ENCODE data around the gene NACC2. TPM values are rescaled to one million over a fixed set of nuclear protein-coding genes. Genes with fewer than 3 reads are reported as not detected.

Gene NACC2
- total and polyA plus RNA-seq, 9 of the 15 experiments (the other 6 are each of a cell fraction or from before 2014, with no cell fraction given), result 0.70 to 25.1 (median 5.6) TPM

DNA sequence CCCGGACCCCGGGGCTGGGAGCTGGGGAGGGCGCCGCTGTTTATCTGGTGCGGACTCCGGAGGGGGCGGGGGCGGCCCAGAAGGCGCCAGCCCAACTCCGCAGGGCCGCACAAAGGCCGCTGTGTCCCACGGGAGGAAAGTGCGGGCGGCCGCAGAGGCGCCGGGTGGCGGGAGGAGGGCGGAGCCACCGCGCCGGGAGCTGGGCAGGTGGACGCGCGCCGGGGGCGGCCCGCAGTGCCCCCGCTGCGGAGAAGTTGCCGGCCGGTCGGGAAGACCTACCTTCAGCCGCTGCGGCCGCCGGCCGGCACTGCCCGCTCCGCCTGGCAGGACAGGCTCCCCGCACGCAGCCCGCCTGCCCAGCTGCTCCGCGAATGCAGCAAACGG lies 43.6 kb downstream of the NACC2 start:
- POLR2A ChIA-PET, result no interaction called here
- Histone ChIP-seq H3K4me3 (no peak overlapping the region), H3K27me3 (ENCODE audit: control insufficient read depth in 2 of 2, insufficient read depth in 2 of 2, low read length in 2 of 2) (no peaks in the 10 kb centered on the region), H4K20me1 (replicated peaks; ENCODE audit: control insufficient read depth, insufficient read depth, low read length) (peaks cover 9% of the 10 kb centered on the region), H3K9me1 (ENCODE audit: control insufficient read depth, insufficient read depth, low read length) (no peaks in the 10 kb centered on the region), H3K27ac (ENCODE audit: extremely low read depth, low read depth, low read length) (no peak overlapping the region), H3K4me1 (replicated peaks in 1 of 2; ENCODE audit: control insufficient read depth in 2 of 2, insufficient read depth in 2 of 2, low read length in 2 of 2) (peaks cover 0 to 67% of the 10 kb centered on the region in 2 experiments; a peak in 2 of 5 replicates), H3K79me2 (ENCODE audit: control insufficient read depth, insufficient read depth, low read length) (peaks cover 32% of the 10 kb centered on the region; the same call in 2 of the 3 replicates), H3K4me2 (ENCODE audit: insufficient read depth, low read length) (no peak overlapping the region), H3K9me3 (replicated peaks; ENCODE audit: control insufficient read depth, insufficient read depth, low read depth, low read length) (no peaks in the 10 kb centered on the region), H2AFZ (ENCODE audit: low read depth, low read length) (no peak overlapping the region), H3K9ac (ENCODE audit: insufficient read depth in 1 of 2, low read depth in 2 of 2, low read length in 2 of 2) (no peak overlapping the region), H3K36me3 (ENCODE audit: control insufficient read depth, insufficient read depth, low read length) (peaks cover 48% of the 10 kb centered on the region; the same call in 1 of the 3 replicates)
- DNase-seq (ENCODE audit: extremely low read depth in 1 of 4, low spot score in 3 of 4) (no peak), ATAC-seq (no peak), FAIRE-seq (no peak)
- in situ Hi-C loops (cut with MboI), result no loop called here
- BruUV-seq (replicated peaks), result no TSS peak
- 80% methylated on average over 1 of the region's 47 CpGs for WGBS (ENCODE audit: insufficient coverage, low coverage, missing lambda C conversion rate)
- TF ChIP-seq ZNF639 (CRISPR knock-in tag; conservative IDR thresholded peaks at IDR 0.05 in 1 of 2, IDR thresholded peaks at IDR 0.05 in 1 of 2), result no peak
- TF ChIP-seq SOX6 (IDR thresholded peaks at IDR 0.05), result no peak
- TF ChIP-seq ZNF717 (CRISPR knock-in tag; IDR thresholded peaks at IDR 0.05), result no peak
- CTCF ChIA-PET (ENCODE audit: low intra/inter-chr PET ratio), result interaction anchor here (0.6 kb wide), 1 partner anchor 75 kb away, joined by 4 read pairs; no protein-coding TSS in a partner anchor
- intact Hi-C loops (cut with micrococcal nuclease), result no loop called here

Measured in K562 (cell line).